Measurements from ENCODE around the gene SLC35B4.

SLC35B4 gene

DNA sequence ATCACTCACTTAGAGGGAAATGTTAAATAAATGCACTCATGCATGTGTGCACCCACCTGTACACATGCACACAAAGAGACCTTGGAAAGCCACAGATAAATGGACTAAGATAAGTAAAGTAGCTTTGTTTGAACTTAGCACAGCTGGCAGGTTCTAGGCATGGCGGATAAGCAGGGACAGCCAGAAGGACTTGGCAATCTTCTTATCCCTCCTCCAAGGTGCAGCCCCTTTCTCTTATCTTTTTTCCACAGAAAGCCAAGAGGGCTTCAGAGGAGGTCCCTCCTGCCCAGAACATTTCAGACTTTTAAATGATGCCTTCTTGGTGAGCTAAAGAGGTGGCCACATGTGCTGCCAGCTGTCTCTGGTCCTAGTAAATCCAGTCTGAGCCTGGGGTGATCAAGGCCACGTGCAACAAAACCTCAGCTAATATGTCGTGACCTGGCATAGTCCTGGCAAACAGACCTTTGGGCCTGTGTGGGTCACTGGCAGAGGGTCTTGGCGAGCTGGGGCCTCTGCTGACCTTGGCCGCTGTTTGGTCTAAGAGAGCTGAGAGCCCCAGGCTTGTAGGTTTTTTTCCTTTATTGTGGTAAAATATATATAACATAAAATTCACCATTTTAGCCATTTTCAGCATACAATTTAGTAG lies 43.2 kb upstream of the SLC35B4 start:
- no peak for DNase-seq (ENCODE audit: low read depth, low spot score)
- no peak overlapping the region for H3K4me3 ChIP-seq (ENCODE audit: low read depth, low read length)
- TF ChIP-seq, protein P1, sequence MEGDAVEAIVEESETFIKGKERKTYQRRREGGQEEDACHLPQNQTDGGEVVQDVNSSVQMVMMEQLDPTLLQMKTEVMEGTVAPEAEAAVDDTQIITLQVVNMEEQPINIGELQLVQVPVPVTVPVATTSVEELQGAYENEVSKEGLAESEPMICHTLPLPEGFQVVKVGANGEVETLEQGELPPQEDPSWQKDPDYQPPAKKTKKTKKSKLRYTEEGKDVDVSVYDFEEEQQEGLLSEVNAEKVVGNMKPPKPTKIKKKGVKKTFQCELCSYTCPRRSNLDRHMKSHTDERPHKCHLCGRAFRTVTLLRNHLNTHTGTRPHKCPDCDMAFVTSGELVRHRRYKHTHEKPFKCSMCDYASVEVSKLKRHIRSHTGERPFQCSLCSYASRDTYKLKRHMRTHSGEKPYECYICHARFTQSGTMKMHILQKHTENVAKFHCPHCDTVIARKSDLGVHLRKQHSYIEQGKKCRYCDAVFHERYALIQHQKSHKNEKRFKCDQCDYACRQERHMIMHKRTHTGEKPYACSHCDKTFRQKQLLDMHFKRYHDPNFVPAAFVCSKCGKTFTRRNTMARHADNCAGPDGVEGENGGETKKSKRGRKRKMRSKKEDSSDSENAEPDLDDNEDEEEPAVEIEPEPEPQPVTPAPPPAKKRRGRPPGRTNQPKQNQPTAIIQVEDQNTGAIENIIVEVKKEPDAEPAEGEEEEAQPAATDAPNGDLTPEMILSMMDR (IDR thresholded peaks at IDR 0.05; ENCODE audit: low read depth, low read length), result no peak
- in situ Hi-C loops (cut with HindIII; ENCODE audit: low sequenced_read_pairs), result no loop called here

DNA sequence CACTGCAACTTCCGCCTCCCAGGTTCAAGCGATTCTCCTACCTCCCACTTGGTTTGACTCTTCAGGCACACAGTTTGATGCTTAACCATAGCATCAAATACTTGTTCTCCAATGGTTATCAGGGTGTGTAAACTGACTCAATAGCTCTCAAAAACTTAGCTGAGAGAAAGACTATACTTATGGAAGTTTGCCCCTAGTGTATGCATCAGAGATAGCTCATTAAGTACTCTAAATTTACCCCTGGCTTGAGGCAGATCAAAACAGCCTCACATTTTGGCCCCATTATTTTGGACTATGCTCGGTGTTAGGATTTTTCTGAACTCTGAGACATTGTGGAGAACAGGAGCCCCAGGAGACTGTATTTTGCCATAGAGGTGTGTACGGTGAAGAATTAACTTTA lies 40.8 kb upstream of the SLC35B4 start:
- DNase-seq (ENCODE audit: low read depth, low spot score), result no peak
- no peak overlapping the region for H3K4me3 ChIP-seq (ENCODE audit: low read depth, low read length)
- TF ChIP-seq, protein P1 (IDR thresholded peaks at IDR 0.05; ENCODE audit: low read depth, low read length), result peak; percentile 15
- in situ Hi-C loops (cut with HindIII; ENCODE audit: low sequenced_read_pairs), result no loop called here

DNA sequence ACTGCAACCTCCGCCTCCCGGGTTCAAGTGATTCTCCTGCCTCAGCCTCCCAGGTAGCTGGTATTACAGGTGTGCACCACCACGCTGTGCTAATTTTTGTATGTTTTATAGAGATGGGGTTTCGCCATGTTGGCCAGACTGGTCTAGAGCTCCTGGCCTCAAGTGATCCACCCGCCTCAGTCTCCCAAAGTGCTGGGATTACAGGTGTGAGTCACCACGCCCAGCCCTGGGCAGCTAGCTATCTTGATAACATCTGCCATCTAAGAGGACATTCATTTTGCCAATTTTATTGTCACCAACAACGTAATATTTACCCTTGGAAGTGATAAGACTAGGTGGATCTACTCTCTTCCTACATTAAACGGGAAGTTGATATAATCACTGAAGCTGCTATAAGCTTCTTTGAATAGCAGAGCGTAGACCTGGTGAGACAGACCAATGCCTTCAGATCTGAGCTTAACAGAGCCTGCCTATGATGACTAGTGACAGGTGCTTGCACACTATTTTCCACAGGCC lies 39.7 kb upstream of the SLC35B4 start:
- TF ChIP-seq, protein P1 (IDR thresholded peaks at IDR 0.05; ENCODE audit: low read depth, low read length), result no peak
- no peak overlapping the region for H3K4me3 ChIP-seq (ENCODE audit: low read depth, low read length)
- in situ Hi-C loops (cut with HindIII; ENCODE audit: low sequenced_read_pairs), result no loop called here
- DNase-seq (ENCODE audit: low read depth, low spot score), result no peak

DNA sequence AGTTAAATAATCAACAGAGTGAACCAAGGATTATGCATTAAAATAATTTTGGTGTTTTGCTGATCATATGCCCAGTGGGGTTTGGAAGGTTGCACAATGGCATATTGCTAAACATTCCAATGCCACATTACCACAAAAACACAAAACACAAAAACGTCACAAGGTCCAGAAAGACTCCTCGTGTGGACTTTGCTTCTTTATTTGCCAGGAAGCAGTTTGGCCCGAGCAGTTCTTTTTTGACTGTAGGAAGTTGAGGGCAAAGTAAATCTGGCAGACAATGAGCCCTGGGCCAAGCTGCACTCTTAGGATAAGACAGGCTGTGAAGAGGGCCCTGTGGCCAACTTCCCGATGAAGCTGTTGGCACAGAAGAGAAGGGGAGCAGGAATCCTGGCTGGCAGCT lies 39.2 kb upstream of the SLC35B4 start:
- TF ChIP-seq, protein P1 (IDR thresholded peaks at IDR 0.05; ENCODE audit: low read depth, low read length), result no peak
- no peak overlapping the region for H3K4me3 ChIP-seq (ENCODE audit: low read depth, low read length)
- in situ Hi-C loops (cut with HindIII; ENCODE audit: low sequenced_read_pairs), result no loop called here
- no peak for DNase-seq (ENCODE audit: low read depth, low spot score)

DNA sequence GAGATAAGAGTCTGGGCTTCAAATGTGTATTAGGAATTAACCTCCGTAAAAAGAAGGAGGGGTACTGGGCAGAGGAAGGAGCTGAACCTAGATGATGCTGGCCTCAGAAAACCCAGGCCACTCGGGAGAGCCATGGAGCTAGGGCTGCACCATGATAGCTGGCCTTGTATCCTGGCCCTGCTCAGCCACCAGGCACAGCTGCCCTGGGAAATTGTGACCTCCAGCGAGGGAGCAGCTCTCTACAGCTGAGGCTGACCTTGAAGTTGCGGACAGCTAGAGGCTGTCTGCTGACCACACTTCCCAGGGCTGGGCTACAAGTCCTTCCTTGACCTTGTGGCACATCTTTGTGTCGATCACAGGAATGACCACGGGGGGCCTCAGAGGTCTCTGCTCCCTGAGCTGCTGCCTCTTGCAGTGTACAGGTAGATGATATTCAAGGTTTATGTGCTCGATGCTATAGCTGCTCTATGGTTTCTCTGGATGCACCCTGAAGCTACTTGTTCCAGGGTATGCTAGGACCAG lies 38.3 kb upstream of the SLC35B4 start:
- no peak overlapping the region for H3K4me3 ChIP-seq (ENCODE audit: low read depth, low read length)
- in situ Hi-C loops (cut with HindIII; ENCODE audit: low sequenced_read_pairs), result no loop called here
- DNase-seq (ENCODE audit: low read depth, low spot score), result no peak
- TF ChIP-seq, protein P1 (IDR thresholded peaks at IDR 0.05; ENCODE audit: low read depth, low read length), result no peak

DNA sequence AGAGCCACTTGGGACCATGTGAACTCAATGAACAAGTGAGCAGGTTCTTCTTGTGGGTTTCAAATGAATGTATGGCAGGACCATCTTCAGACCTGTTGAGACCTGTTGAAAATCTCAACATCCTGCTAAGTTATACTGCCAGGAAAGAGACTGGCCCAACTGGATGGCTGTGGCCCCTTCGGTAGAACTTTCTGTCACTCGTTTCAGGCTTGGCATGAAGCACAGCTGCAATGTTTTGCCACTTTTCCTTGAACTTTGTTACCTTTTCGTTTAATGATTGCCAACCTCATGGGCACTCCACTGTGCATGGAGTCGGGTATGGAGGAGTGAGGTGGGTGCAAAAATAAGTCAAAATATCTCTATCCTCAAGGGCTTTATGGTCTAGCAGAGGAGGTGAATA lies 36.7 kb upstream of the SLC35B4 start:
- TF ChIP-seq, protein P1 (IDR thresholded peaks at IDR 0.05; ENCODE audit: low read depth, low read length), result no peak
- no peak overlapping the region for H3K4me3 ChIP-seq (ENCODE audit: low read depth, low read length)
- no peak for DNase-seq (ENCODE audit: low read depth, low spot score)
- in situ Hi-C loops (cut with HindIII; ENCODE audit: low sequenced_read_pairs), result no loop called here

All from astrocyte of the spinal cord (primary cell).